Testis (tissue), 2 donors: ENCODE measurements around the gene INMT.

Source experiments
- CTCF ChIP-seq, 3 experiments: fragments of 450-650 bp in 2 of 3; fragments of 200-600 bp in 1 of 3; sonication (generic) in 1 of 3; IDR thresholded peaks; one replicate each; pipeline ENCODE4 v1.5.1; 2016 to 2019; ENCODE audit warnings: antibody characterized with exemption in 3 of 3, mild to moderate bottlenecking in 2 of 3, moderate library complexity in 1 of 3
- POLR2A ChIP-seq: fragments of 450-650 bp; IDR thresholded peaks from one replicate; pipeline ENCODE4 v1.6.1; 2017; ENCODE audit warnings: antibody characterized with exemption, mild to moderate bottlenecking, moderate library complexity

- no peak for TF ChIP-seq CTCF (IDR thresholded peaks at IDR 0.05)
- no peak for TF ChIP-seq POLR2A
These were observed 52.2 kb downstream of the INMT start for GRCh38 chr7:30804078-30804661.
